GM12878 (cell line): ENCODE results near the gene HELZ. TPM values are rescaled to one million over a fixed set of nuclear protein-coding genes. Genes with fewer than 3 reads are reported as not detected.

Experiments used
- CUX1 ChIP-seq: IDR thresholded peaks from 2 replicates; pipeline ENCODE4 v1.6.1; 2012; ENCODE audit warnings: improper control_type of control experiment, low read depth, low read length; ENCODE audit not compliant: insufficient replicate concordance
- LARP7 ChIP-seq: fragments of 450-650 bp; IDR thresholded peaks from 2 replicates; pipeline ENCODE4 v1.6.1; 2017; ENCODE audit warnings: mild to moderate bottlenecking
- PKNOX1 ChIP-seq: fragments of 450-650 bp; IDR thresholded peaks from 2 replicates; pipeline ENCODE4 v1.6.1; 2016; ENCODE audit warnings: mild to moderate bottlenecking
- POLR2AphosphoS2 ChIP-seq: IDR thresholded peaks from 2 replicates; pipeline ENCODE4 v1.6.1; 2011; ENCODE audit warnings: low read depth, mild to moderate bottlenecking, low read length, improper control_type of control experiment, moderate library complexity
- SREBF1 ChIP-seq: IDR thresholded peaks from 2 replicates; pipeline ENCODE4 v1.6.1; 2012; ENCODE audit warnings: mild to moderate bottlenecking, low read length
- WRNIP1 ChIP-seq: IDR thresholded peaks from 2 replicates; pipeline ENCODE4 v1.6.1; 2011; ENCODE audit warnings: low read depth, low read length, improper control_type of control experiment, borderline replicate concordance
- polyA plus RNA-seq, 11 experiments: library from polyadenylated mRNA; depleted of rRNA in 4 of 11; unstranded in 6 of 11; stranded (reverse) in 5 of 11; fragments of >200 nt; fragmentation: Nextera tagmentation in 4 of 11; fragmentation: Illumina TruSeq in 1 of 11; extraction: Ambion mirVana in 4 of 11; extraction: Trizol in 1 of 11; gene quantifications; 1 replicate in 1 of 11; 2 replicates in 10 of 11; pipeline versions ENCODE4 v1.2.1 to v1.2.3, GENCODE V29; 2011 to 2016; ENCODE audit warnings: inconsistent platforms in 2 of 11, missing spikeins in 2 of 11, low read depth in 1 of 11
- total RNA-seq, 4 experiments: library from RNA; depleted of rRNA in 3 of 4; stranded (reverse); fragments of >200 nt in 3 of 4; fragmentation: Illumina TruSeq in 1 of 4; extraction: Trizol in 1 of 4; gene quantifications; 2 replicates each; pipeline versions ENCODE4 v1.2.1 to v1.2.3, GENCODE V29; 2013 to 2021
- TF ChIP-seq, protein P1 (sequence below): fragments of 450-650 bp; IDR thresholded peaks from 2 replicates; pipeline ENCODE4 v1.6.1; 2017; ENCODE audit warnings: low read depth, mild to moderate bottlenecking, moderate library complexity

HELZ gene
- total and polyA plus RNA-seq, 10 of the 15 experiments (the other 5 are each of a cell fraction or from before 2014, with no cell fraction given) = 1.5 to 36.8 (median 19.1) TPM

GRCh38 chr17:67281053-67281452 lies 36.1 kb upstream of the HELZ start (continued):
- TF ChIP-seq CUX1 = no peak
- no peak for TF ChIP-seq SREBF1
- TF ChIP-seq, protein P1, sequence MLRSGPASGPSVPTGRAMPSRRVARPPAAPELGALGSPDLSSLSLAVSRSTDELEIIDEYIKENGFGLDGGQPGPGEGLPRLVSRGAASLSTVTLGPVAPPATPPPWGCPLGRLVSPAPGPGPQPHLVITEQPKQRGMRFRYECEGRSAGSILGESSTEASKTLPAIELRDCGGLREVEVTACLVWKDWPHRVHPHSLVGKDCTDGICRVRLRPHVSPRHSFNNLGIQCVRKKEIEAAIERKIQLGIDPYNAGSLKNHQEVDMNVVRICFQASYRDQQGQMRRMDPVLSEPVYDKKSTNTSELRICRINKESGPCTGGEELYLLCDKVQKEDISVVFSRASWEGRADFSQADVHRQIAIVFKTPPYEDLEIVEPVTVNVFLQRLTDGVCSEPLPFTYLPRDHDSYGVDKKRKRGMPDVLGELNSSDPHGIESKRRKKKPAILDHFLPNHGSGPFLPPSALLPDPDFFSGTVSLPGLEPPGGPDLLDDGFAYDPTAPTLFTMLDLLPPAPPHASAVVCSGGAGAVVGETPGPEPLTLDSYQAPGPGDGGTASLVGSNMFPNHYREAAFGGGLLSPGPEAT = no peak
- no peak for TF ChIP-seq LARP7
- TF ChIP-seq PKNOX1 = no peak
- TF ChIP-seq POLR2AphosphoS2 = no peak
- TF ChIP-seq WRNIP1 = no peak
- TF ChIP-seq, all 136 proteins: peak for 0
